K562 (cell line): ENCODE data around the gene KIAA0825. TPM values are rescaled to one million over a fixed set of nuclear protein-coding genes. Genes with fewer than 3 reads are reported as not detected.

ENCODE experiments used
- ATF7 ChIP-seq: fragments of 450-650 bp; IDR thresholded peaks from 2 replicates; pipeline ENCODE4 v1.7.1; 2014; ENCODE audit warnings: mild to moderate bottlenecking, moderate library complexity
- C11orf30 ChIP-seq: fragments of 450-650 bp; IDR thresholded peaks from 2 replicates; pipeline ENCODE4 v1.6.1; 2016; ENCODE audit warnings: low read depth, mild to moderate bottlenecking
- EP400 ChIP-seq: fragments of 450-650 bp; IDR thresholded peaks from 2 replicates; pipeline ENCODE4 v1.6.1; 2017; ENCODE audit warnings: antibody characterized with exemption, mild to moderate bottlenecking, moderate library complexity
- ETS2 ChIP-seq: IDR thresholded peaks from 2 replicates; pipeline ENCODE4 v1.6.1; 2016; ENCODE audit warnings: borderline replicate concordance, missing genetic modification characterization, mild to moderate bottlenecking, moderate library complexity, missing compliant biosample characterization; ENCODE audit not compliant: poor library complexity, severe bottlenecking
- FOXP1 ChIP-seq: sonication (generic); formaldehyde crosslinking; IDR thresholded peaks from 2 replicates; pipeline ENCODE4 v1.8.0; 2022; ENCODE audit warnings: mild to moderate bottlenecking, missing genetic modification reagents
- GABPB1 ChIP-seq: sonication (generic); formaldehyde crosslinking; IDR thresholded peaks from 2 replicates; pipeline ENCODE4 v1.8.0; 2022; ENCODE audit warnings: mild to moderate bottlenecking, missing genetic modification reagents
- MAZ ChIP-seq, 2 experiments: fragments of 450-650 bp in 1 of 2; sonication (generic) in 1 of 2; formaldehyde crosslinking; IDR thresholded peaks in 1 of 2; conservative IDR thresholded peaks in 1 of 2; 2 replicates each; pipeline versions ENCODE4 v1.4.0 to v1.5.0; 2020; ENCODE audit warnings: mild to moderate bottlenecking in 1 of 2, missing genetic modification reagents in 1 of 2
- NCOA6 ChIP-seq: fragments of 450-650 bp; IDR thresholded peaks from 2 replicates; pipeline ENCODE4 v1.6.1; 2017; ENCODE audit warnings: mild to moderate bottlenecking
- NFIC ChIP-seq: fragments of 450-650 bp; IDR thresholded peaks from 2 replicates; pipeline ENCODE4 v1.6.1; 2017; ENCODE audit warnings: mild to moderate bottlenecking, inconsistent platforms
- PTTG1 ChIP-seq: fragments of 450-650 bp; IDR thresholded peaks from 2 replicates; pipeline ENCODE4 v1.6.1; 2016; ENCODE audit warnings: low read depth, mild to moderate bottlenecking, missing genetic modification characterization, missing compliant biosample characterization
- RBBP5 ChIP-seq: fragments of 200-600 bp; sonication (generic); IDR thresholded peaks from 2 replicates; pipeline ENCODE4 v1.6.1; 2012; ENCODE audit warnings: borderline replicate concordance, mild to moderate bottlenecking, low read length, control low read depth, inconsistent platforms; ENCODE audit not compliant: insufficient read depth, poor library complexity, severe bottlenecking
- TEAD4 ChIP-seq, 2 experiments: sonication (generic) in 1 of 2; formaldehyde crosslinking in 1 of 2; IDR thresholded peaks; 2 replicates each; pipeline versions ENCODE4 v1.6.1 to v1.8.0; 2012 to 2022; ENCODE audit warnings: borderline replicate concordance in 1 of 2, inconsistent platforms in 1 of 2, low read length in 1 of 2, mild to moderate bottlenecking in 1 of 2, missing genetic modification reagents in 1 of 2
- ZFX ChIP-seq: sonication (generic); formaldehyde crosslinking; IDR thresholded peaks from 2 replicates; pipeline ENCODE4 v1.8.0; 2022; ENCODE audit warnings: mild to moderate bottlenecking, missing genetic modification reagents, moderate library complexity
- ZNF282 ChIP-seq: sonication (generic); formaldehyde crosslinking; IDR thresholded peaks from 2 replicates; pipeline ENCODE4 v1.8.1; 2023; ENCODE audit warnings: missing genetic modification reagents
- ZNF668 ChIP-seq: fragments of 250-450 bp; sonication (Bioruptor Pico); IDR thresholded peaks from 2 replicates; pipeline ENCODE4 v1.8.0; 2022; ENCODE audit warnings: mild to moderate bottlenecking, inconsistent platforms
- ZNF717 ChIP-seq: fragments of 250-450 bp; sonication (Bioruptor Pico); IDR thresholded peaks from 2 replicates; pipeline ENCODE4 v1.5.0; 2021
- ZNF77 ChIP-seq: fragments of 250-450 bp; sonication (Bioruptor Pico); IDR thresholded peaks from 2 replicates; pipeline ENCODE4 v1.5.0; 2020
- ZZZ3 ChIP-seq: fragments of 450-650 bp; IDR thresholded peaks from 2 replicates; pipeline ENCODE4 v1.6.1; 2016; ENCODE audit warnings: antibody characterized with exemption, mild to moderate bottlenecking, moderate library complexity
- polyA plus RNA-seq, 8 experiments: library from polyadenylated mRNA; depleted of rRNA in 4 of 8; stranded (reverse) in 5 of 8; unstranded in 3 of 8; fragments of >200 nt; fragmentation: Nextera tagmentation in 2 of 8; fragmentation: Illumina TruSeq in 1 of 8; extraction: Ambion mirVana in 2 of 8; extraction: Trizol in 1 of 8; gene quantifications; 2 replicates each; pipeline versions ENCODE4 v1.2.1 to v1.2.3, GENCODE V29; 2011 to 2014; ENCODE audit warnings: inconsistent platforms in 1 of 8, missing spikeins in 1 of 8
- total RNA-seq, 7 experiments: library from RNA; depleted of rRNA in 6 of 7; stranded (reverse); fragments of >200 nt in 6 of 7; fragmentation: Illumina TruSeq in 2 of 7; extraction: Trizol in 2 of 7; gene quantifications; 2 replicates each; pipeline versions ENCODE4 v1.2.1 to v1.2.3, GENCODE V29; 2011 to 2021; ENCODE audit warnings: low replicate concordance in 1 of 7
- TF ChIP-seq, protein P1 (sequence below): fragments of 450-650 bp; IDR thresholded peaks from 2 replicates; pipeline ENCODE4 v1.6.1; 2016
- TF ChIP-seq, protein P2 (sequence below): sonication (generic); formaldehyde crosslinking; IDR thresholded peaks from 2 replicates; pipeline ENCODE4 v1.8.0; 2022; ENCODE audit warnings: missing genetic modification reagents, mild to moderate bottlenecking, moderate library complexity, borderline replicate concordance
- TF ChIP-seq, protein P3 (sequence below): sonication (generic); formaldehyde crosslinking; IDR thresholded peaks from 2 replicates; pipeline ENCODE4 v1.8.0; 2023; ENCODE audit warnings: missing genetic modification reagents, mild to moderate bottlenecking, borderline replicate concordance

The KIAA0825 gene
- total and polyA plus RNA-seq, 9 of the 15 experiments (the other 6 are each of a cell fraction or from before 2014, with no cell fraction given) = 0.05 to 0.36 (median 0.16) TPM; not detected in 1

DNA sequence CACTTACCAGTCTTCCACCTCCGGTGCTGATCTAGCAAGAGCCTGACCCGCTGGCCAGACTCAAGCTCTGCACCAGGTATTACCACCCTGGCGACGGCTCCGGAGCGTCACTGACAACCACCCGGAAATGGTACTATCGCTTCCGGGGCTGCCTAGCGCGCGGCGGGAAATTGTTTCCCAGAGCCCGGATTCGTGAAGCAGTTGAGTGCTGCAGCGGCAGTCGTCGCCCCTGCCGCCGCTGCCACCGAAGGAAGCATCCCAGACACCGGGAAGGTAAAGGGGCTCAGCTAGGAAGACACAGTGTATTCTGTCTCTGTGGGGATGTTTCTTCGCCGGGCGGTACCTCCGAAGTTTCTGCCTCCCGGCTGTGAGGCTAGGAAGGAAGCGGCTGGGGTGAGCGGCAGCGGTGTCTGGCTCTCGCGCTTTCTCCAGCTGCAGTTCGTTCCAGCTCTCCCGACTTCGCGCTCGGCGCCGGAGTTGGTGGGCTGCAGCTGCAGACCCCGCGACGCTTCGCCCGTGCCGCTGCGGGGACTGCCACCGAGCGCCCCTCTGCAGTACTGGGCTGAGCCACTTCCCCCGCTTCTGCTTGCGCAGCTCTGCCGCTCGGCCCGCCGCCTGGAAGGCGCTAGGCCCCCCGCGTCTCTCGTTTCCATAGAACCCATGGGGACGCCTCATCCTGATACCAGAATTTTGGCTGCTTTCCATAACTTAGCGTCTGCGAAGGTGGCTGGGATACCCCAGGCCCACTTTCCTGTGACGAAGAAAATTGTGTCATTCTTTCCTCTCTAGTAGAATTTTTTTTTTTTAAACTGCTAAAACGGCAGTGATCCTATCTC, at the start of gene KIAA0825, which contains the start of gene SLF1 (continued):
- TF ChIP-seq ZNF668 (CRISPR knock-in tag) = no peak
- no peak for TF ChIP-seq ZNF282 (CRISPR knock-in tag)
- peak; percentile 31 to 55; a peak in 2 of 4 replicates for TF ChIP-seq MAZ (CRISPR knock-in tag; conservative IDR thresholded peaks at IDR 0.05 in 1 of 2, IDR thresholded peaks at IDR 0.05 in 1 of 2)
- TF ChIP-seq, protein P1, sequence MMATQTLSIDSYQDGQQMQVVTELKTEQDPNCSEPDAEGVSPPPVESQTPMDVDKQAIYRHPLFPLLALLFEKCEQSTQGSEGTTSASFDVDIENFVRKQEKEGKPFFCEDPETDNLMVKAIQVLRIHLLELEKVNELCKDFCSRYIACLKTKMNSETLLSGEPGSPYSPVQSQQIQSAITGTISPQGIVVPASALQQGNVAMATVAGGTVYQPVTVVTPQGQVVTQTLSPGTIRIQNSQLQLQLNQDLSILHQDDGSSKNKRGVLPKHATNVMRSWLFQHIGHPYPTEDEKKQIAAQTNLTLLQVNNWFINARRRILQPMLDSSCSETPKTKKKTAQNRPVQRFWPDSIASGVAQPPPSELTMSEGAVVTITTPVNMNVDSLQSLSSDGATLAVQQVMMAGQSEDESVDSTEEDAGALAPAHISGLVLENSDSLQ = peak; percentile 74
- 0 out of 2 replicates have a peak, but pooled peaks have one; percentile 38 for TF ChIP-seq ZZZ3
- peak; percentile 84 for TF ChIP-seq ZFX (CRISPR knock-in tag)
- peak; percentile 96 for TF ChIP-seq GABPB1
- TF ChIP-seq, protein P2, sequence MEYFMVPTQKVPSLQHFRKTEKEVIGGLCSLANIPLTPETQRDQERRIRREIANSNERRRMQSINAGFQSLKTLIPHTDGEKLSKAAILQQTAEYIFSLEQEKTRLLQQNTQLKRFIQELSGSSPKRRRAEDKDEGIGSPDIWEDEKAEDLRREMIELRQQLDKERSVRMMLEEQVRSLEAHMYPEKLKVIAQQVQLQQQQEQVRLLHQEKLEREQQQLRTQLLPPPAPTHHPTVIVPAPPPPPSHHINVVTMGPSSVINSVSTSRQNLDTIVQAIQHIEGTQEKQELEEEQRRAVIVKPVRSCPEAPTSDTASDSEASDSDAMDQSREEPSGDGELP (CRISPR knock-in tag) = peak; percentile 29
- TF ChIP-seq RBBP5 = peak; percentile 99
- 0 out of 2 replicates have a peak, but pooled peaks have one; percentile 51 for TF ChIP-seq ATF7
- TF ChIP-seq EP400 = peak; percentile 71
- peak; percentile 85 for TF ChIP-seq C11orf30
- 0 out of 2 replicates have a peak, but pooled peaks have one; percentile 41 for TF ChIP-seq FOXP1 (CRISPR knock-in tag)
- TF ChIP-seq PTTG1 = no peak
- TF ChIP-seq NCOA6 = no peak
- no peak for TF ChIP-seq ETS2 (tag)
- TF ChIP-seq ZNF717 (CRISPR knock-in tag) = no peak
- TF ChIP-seq, protein P3, sequence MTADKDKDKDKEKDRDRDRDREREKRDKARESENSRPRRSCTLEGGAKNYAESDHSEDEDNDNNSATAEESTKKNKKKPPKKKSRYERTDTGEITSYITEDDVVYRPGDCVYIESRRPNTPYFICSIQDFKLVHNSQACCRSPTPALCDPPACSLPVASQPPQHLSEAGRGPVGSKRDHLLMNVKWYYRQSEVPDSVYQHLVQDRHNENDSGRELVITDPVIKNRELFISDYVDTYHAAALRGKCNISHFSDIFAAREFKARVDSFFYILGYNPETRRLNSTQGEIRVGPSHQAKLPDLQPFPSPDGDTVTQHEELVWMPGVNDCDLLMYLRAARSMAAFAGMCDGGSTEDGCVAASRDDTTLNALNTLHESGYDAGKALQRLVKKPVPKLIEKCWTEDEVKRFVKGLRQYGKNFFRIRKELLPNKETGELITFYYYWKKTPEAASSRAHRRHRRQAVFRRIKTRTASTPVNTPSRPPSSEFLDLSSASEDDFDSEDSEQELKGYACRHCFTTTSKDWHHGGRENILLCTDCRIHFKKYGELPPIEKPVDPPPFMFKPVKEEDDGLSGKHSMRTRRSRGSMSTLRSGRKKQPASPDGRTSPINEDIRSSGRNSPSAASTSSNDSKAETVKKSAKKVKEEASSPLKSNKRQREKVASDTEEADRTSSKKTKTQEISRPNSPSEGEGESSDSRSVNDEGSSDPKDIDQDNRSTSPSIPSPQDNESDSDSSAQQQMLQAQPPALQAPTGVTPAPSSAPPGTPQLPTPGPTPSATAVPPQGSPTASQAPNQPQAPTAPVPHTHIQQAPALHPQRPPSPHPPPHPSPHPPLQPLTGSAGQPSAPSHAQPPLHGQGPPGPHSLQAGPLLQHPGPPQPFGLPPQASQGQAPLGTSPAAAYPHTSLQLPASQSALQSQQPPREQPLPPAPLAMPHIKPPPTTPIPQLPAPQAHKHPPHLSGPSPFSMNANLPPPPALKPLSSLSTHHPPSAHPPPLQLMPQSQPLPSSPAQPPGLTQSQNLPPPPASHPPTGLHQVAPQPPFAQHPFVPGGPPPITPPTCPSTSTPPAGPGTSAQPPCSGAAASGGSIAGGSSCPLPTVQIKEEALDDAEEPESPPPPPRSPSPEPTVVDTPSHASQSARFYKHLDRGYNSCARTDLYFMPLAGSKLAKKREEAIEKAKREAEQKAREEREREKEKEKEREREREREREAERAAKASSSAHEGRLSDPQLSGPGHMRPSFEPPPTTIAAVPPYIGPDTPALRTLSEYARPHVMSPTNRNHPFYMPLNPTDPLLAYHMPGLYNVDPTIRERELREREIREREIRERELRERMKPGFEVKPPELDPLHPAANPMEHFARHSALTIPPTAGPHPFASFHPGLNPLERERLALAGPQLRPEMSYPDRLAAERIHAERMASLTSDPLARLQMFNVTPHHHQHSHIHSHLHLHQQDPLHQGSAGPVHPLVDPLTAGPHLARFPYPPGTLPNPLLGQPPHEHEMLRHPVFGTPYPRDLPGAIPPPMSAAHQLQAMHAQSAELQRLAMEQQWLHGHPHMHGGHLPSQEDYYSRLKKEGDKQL (CRISPR knock-in tag) = no peak
- no peak for TF ChIP-seq ZNF77
- peak; percentile 86 for TF ChIP-seq NFIC
- no peak for TF ChIP-seq TEAD4 (IDR thresholded peaks at IDR 0.05; ENCODE audit: low read length)
- TF ChIP-seq TEAD4 (CRISPR knock-in tag; IDR thresholded peaks at IDR 0.05; ENCODE audit: borderline replicate concordance) = no peak
